ENCODE data around the gene SRSF9. TPM values are rescaled to one million over a fixed set of nuclear protein-coding genes. Genes with fewer than 3 reads are reported as not detected.

Gene SRSF9
- polyA plus RNA-seq, 1 of the 3 experiments (the other 2 are of a cell fraction), result 210 TPM

DNA sequence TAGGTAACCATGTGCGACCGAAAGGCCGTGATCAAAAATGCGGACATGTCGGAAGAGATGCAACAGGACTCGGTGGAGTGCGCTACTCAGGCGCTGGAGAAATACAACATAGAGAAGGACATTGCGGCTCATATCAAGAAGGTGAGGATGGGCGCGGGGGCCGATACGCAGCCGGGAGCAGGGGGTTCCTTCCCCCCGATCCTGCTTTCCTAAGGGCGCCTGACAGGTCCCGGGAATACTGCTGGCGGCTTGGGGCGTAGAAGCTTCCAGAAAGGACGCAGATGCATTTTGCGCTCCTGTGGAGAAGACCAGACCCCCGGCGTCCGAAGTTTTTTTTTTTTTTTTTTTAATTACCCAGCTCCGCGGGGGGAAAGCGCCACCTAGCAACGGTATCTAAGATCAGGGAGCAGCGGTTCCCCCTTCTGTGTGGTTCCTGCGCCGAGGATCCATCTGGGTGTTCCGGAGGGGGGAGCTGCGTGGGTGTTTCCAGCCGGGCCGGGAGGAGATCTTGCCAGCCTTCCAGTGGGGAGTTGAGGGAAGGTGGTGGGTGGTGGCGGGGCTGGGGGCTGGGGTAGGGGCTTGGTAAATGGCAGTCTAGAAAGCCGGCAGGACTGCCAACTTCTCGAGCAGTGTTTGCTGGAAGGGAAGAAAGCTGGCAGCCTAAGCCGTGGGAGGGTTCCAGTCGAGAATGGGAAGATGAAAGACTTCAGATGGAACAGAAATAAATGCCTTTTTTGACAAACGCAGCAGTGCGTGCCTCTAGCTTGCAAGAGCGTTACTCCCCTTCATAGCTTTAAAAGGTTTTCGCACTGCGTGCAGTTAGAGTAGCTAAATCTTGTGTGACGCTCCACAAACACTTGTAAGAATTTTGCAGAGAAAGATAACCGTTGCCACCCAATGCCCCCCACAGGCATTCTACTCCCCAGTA, 27.1 kb upstream of the SRSF9 start (continued):
- TF ChIP-seq RFX5 (IDR thresholded peaks at IDR 0.05; ENCODE audit: low read length) (no peak), RXRA (IDR thresholded peaks at IDR 0.05; ENCODE audit: borderline replicate concordance, low read depth) (no peak), RCOR1 (IDR thresholded peaks at IDR 0.05; ENCODE audit: low read length) (no peak), MEF2A (IDR thresholded peaks at IDR 0.05; ENCODE audit: borderline replicate concordance, low read depth) (no peak), RAD21 (IDR thresholded peaks at IDR 0.05; ENCODE audit: low read length) (peak; percentile 45), GABPA (IDR thresholded peaks at IDR 0.05; ENCODE audit: low read depth) (no peak), NFIC (IDR thresholded peaks at IDR 0.05; ENCODE audit: borderline replicate concordance) (no peak), FOXJ3 (CRISPR knock-in tag; IDR thresholded peaks at IDR 0.05) (no peak), FOSL2 (IDR thresholded peaks at IDR 0.05; ENCODE audit: borderline replicate concordance, low read depth) (no peak), CHD2 (IDR thresholded peaks at IDR 0.05; ENCODE audit: low read length, partially characterized antibody) (no peak), TEAD4 (IDR thresholded peaks at IDR 0.05; ENCODE audit: borderline replicate concordance, insufficient read depth) (no peak), JUND (IDR thresholded peaks at IDR 0.05) (no peak), PBX3 (IDR thresholded peaks at IDR 0.05) (no peak), YY1 (IDR thresholded peaks at IDR 0.05; ENCODE audit: low read depth) (no peak), TAF1 (IDR thresholded peaks at IDR 0.05; ENCODE audit: borderline replicate concordance, low read depth, low read length) (peak; percentile 6; the same call in 1 of the 2 replicates), SIN3A (IDR thresholded peaks at IDR 0.05; ENCODE audit: borderline replicate concordance, low read depth, low read length) (peak; percentile 60; the same call in 1 of the 2 replicates)

DNA sequence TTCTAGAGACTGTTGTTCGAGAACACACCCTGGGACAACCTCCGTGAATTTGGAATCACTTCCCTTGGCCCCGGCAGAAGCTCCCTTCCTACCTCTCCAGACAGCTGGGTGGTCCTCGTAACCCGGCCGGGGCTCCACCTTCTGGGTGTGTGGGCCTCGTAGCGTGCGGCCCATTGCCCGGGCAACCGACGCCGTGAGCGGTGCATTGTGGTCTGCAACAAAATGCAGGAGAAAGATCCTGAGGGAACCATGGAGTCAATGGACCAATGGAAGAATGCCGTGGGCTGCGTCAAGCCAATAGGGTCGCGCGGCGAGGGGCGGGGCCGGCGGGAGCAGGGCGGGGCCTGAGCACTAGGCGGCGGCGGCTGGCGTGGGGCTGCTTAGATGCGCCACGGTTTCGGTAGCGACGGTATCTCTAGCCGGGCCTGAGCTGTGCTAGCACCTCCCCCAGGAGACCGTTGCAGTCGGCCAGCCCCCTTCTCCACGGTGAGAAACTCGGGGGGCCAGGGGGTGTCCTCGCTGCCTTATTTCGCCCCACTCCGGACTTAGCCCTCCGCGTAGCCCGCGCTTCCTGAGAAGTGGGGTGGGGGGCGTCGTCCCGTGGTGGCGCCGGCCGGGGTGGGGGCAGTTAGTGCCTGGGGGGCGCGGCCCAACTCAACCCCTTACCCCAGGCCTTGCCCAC, 26.3 kb upstream of the SRSF9 start, which contains the start of gene DYNLL1:
Gene DYNLL1, plus strand, starts transcription at position 383 of the 682 bp plus-strand sequence. CDS start 309 bp downstream, outside the sequence.
- Histone ChIP-seq H3K4me2 (peak within 1 kb of the TSS; percentile 86), H3K9ac (peak within 1 kb of the TSS; percentile 81), H3K27ac (ENCODE audit: low read depth in 2 of 2, low read length in 1 of 2) (peak within 1 kb of the TSS; percentile 63 to 88; a peak in 3 of 4 replicates), H2AFZ (ENCODE audit: low read depth) (peak within 1 kb of the TSS; percentile 74), H3K79me2 (ENCODE audit: insufficient read depth) (peaks cover 54% of the 10 kb centered on the region), H3F3A (replicated peaks; ENCODE audit: insufficient read depth) (peaks cover 21% of the 10 kb centered on the region), H3K36me3 (replicated peaks in 1 of 2; ENCODE audit: control insufficient read depth in 1 of 2, insufficient read depth in 2 of 2, low read length in 1 of 2) (peaks cover 29 to 32% of the 10 kb centered on the region in 2 experiments), H3K9me3 (no peaks in the 10 kb centered on the region), H3K4me3 (ENCODE audit: low read depth in 2 of 2, low read length in 1 of 2) (peak within 1 kb of the TSS; percentile 83 to 89), H4K20me1 (ENCODE audit: insufficient read depth) (peaks cover 25% of the 10 kb centered on the region), H3K27me3 (ENCODE audit: insufficient read depth) (no peaks in the 10 kb centered on the region), H3K4me1 (ENCODE audit: control insufficient read depth in 1 of 2, insufficient read depth in 2 of 2, low read depth in 1 of 2, low read length in 1 of 2) (peaks cover 0 to 11% of the 10 kb centered on the region in 2 experiments; a peak in 2 of 4 replicates), H3K9me2 (no peaks in the 10 kb centered on the region)
- 0% methylated on average over 13 of the region's 53 CpGs for WGBS (ENCODE audit: low lambda C conversion rate)
- ChIA-PET CTCF (interaction anchor here (1.0 to 3.5 kb wide), 6 partner anchors 10 to 29 kb away, joined by 3 to 18 read pairs (median 4); partner anchors contain the start of gene SRSF9), POLR2A (interaction anchor here (0.8 to 2.8 kb wide), 14 partner anchors 9 to 85 kb away, joined by 3 to 12 read pairs (median 4); partner anchors contain the start of genes COX6A1, POP5 and SRSF9)
- DNase-seq, result peak; percentile 98
- TF ChIP-seq MEF2A (IDR thresholded peaks at IDR 0.05; ENCODE audit: borderline replicate concordance, low read depth), result no peak
- TF ChIP-seq TAF1 (IDR thresholded peaks at IDR 0.05; ENCODE audit: borderline replicate concordance, low read depth, low read length), result peak; percentile 96
- TF ChIP-seq USF2 (IDR thresholded peaks at IDR 0.05; ENCODE audit: borderline replicate concordance, low read depth, low read length), result no peak
- peak; percentile 85 for TF ChIP-seq REST (IDR thresholded peaks at IDR 0.05; ENCODE audit: low read depth, low read length)
- TF ChIP-seq TCF12 (IDR thresholded peaks at IDR 0.05), result peak; percentile 51; the same call in 1 of the 2 replicates
- TF ChIP-seq FOXJ3 (CRISPR knock-in tag; IDR thresholded peaks at IDR 0.05), result no peak
- TF ChIP-seq, protein P1, sequence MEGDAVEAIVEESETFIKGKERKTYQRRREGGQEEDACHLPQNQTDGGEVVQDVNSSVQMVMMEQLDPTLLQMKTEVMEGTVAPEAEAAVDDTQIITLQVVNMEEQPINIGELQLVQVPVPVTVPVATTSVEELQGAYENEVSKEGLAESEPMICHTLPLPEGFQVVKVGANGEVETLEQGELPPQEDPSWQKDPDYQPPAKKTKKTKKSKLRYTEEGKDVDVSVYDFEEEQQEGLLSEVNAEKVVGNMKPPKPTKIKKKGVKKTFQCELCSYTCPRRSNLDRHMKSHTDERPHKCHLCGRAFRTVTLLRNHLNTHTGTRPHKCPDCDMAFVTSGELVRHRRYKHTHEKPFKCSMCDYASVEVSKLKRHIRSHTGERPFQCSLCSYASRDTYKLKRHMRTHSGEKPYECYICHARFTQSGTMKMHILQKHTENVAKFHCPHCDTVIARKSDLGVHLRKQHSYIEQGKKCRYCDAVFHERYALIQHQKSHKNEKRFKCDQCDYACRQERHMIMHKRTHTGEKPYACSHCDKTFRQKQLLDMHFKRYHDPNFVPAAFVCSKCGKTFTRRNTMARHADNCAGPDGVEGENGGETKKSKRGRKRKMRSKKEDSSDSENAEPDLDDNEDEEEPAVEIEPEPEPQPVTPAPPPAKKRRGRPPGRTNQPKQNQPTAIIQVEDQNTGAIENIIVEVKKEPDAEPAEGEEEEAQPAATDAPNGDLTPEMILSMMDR (IDR thresholded peaks at IDR 0.05), result no peak
- no peak for TF ChIP-seq TEAD4 (IDR thresholded peaks at IDR 0.05; ENCODE audit: borderline replicate concordance, insufficient read depth)
- no peak for TF ChIP-seq NRF1 (IDR thresholded peaks at IDR 0.05; ENCODE audit: low read depth, low read length)
